Epithelial cell of proximal tubule (primary cell): Measurements from ENCODE around the gene IL9. TPM values are rescaled to one million over a fixed set of nuclear protein-coding genes. Genes with fewer than 3 reads are reported as not detected.

Source experiments
- DNase-seq: peaks from one replicate; pipeline ENCODE4 v3.0.0-alpha.2; 2011; ENCODE audit warnings: low read depth
- H3K4me3 ChIP-seq: 2 replicates; pipeline ENCODE4 v1.5.1; 2011; ENCODE audit warnings: low read depth, mild to moderate bottlenecking, low read length
- total RNA-seq: library from RNA; depleted of rRNA; stranded (reverse); fragments of >200 nt; gene quantifications from 2 replicates; pipeline ENCODE4 v1.2.3, GENCODE V29; 2015
- TF ChIP-seq, protein P1 (sequence below): conservative IDR thresholded peaks from 2 replicates; pipeline ENCODE4 v1.5.1; 2012; ENCODE audit warnings: low read depth, mild to moderate bottlenecking, low read length

IL9 gene
- not detected in 2 replicates for total RNA-seq

DNA sequence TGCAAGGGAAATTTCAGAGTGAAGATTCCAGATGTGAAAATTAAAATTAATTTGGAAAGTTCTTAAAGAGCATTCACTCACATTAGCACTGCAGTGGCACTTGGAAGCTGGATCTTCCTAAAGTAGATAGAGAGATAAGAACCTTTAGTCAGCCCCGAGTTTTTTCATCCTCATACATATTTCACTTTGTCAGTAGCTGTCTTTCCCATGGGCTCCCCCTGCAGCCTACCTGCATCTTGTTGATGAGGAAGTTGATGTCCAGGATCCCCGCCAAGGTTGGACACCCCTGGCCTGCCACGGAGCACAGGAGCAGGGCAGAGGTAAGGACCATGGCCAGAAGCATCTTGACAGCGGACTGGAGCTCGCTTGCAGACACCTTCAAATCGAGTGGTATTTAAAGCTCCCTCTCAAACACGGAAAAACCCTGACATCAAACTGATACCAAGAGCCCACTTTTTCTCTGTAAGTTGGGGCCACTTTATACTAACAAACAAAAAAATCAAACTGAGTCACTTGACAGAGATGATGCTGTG lies at the start of gene IL9:
Gene IL9, minus strand, starts transcription at position 368 of the 533 bp plus-strand sequence. Its CDS starts 25 bp downstream, at position 343.
- DNase-seq: no peak
- TF ChIP-seq, protein P1, sequence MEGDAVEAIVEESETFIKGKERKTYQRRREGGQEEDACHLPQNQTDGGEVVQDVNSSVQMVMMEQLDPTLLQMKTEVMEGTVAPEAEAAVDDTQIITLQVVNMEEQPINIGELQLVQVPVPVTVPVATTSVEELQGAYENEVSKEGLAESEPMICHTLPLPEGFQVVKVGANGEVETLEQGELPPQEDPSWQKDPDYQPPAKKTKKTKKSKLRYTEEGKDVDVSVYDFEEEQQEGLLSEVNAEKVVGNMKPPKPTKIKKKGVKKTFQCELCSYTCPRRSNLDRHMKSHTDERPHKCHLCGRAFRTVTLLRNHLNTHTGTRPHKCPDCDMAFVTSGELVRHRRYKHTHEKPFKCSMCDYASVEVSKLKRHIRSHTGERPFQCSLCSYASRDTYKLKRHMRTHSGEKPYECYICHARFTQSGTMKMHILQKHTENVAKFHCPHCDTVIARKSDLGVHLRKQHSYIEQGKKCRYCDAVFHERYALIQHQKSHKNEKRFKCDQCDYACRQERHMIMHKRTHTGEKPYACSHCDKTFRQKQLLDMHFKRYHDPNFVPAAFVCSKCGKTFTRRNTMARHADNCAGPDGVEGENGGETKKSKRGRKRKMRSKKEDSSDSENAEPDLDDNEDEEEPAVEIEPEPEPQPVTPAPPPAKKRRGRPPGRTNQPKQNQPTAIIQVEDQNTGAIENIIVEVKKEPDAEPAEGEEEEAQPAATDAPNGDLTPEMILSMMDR: peak; percentile 11
- H3K4me3 ChIP-seq: no peak within 1 kb of the TSS

DNA sequence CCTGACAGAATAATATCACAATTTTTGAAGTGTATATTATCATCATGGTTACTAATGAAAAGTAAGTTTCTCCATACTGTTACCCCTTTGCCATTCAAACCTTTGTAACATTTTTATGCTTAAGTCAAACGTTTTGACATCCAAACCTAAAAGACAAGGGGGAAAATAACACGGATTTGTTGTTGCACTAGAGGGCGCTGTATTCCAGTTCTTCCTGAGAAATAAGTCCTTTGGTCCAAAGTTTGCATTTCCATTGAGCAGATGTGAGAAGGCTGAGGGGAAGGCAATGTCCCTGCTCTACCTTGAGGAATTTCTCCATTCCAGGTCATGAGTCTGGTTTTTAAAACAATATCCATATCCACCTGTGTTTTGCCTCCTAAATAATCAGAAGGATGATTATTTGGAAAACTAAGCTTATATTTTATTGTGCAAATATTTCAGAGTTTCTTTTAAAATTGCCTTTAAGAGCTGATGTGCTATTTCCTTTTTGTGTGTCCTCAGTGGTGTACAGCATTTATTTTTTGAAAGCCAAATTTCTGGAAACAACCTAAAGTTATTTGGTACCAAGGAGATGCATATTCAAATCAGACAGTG lies 49.4 kb upstream of the IL9 start:
- TF ChIP-seq, protein P1: peak; percentile 83
- H3K4me3 ChIP-seq: no peak overlapping the region
- DNase-seq: peak; percentile 46

DNA sequence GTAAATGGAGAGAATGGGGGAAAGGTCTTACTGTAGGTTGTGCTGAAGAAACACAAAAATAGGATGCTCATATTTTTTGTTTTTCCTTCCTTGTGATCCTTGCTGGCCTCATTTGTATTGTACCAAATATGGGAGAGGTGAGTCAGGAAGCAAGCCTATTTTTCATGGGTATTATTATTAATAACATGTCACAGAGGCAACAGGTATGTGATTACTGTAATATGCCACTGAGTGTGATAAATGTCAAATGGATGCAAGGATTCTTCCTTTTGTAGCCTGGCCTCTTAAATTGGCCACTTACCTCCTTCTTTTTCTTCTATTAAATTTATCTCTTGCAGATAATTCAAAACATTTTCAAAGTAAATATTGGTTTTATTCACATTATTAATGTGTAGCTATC lies 48.9 kb upstream of the IL9 start:
- H3K4me3 ChIP-seq: no peak overlapping the region
- TF ChIP-seq, protein P1: no peak
- no peak for DNase-seq

DNA sequence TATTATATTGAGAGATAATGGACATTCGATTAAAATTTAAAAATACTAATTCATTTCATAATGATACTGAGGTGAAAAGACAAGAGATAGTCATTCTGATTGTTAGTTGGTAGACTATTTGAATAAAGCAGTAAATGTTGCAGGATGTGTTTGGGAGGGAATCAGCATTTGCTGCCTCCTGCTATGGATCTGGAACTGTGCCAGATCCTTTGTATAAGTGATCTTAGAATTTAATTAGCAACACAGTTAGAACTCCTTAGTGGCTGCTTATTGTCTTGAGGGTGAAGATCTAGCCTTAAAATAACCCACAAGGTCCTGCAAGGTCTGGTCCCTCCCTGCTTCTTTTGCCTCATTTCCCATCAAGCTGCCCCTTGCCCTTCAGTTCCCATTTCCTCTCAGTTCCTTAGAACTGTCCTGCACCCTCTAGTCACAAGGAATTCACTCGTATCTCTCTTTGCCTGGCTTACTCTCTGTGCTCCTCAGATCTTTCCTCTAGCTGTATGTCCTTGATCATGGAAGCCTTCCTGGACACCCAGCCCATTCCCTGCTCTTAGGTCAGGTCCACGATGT lies 46.6 kb upstream of the IL9 start:
- TF ChIP-seq, protein P1: no peak
- no peak overlapping the region for H3K4me3 ChIP-seq
- DNase-seq: no peak

DNA sequence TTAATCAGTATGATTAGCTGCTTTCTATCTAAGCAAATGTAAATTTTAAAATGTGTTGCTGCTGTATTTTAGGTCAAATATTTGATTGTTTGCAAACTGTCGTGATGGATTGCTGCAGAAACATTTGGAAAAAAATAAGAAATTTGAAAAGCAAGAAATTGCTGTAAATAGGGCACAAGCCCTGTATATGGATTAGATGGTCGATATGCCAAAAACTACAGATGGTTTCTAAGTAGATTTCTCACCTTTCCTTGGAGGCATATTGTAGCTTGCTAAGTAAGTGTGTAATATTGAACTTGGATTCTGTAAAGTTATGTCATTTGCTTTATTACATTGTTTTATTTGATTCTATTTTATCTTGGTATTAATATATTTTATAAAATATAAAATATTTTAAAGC lies 46.1 kb upstream of the IL9 start:
- H3K4me3 ChIP-seq: no peak overlapping the region
- no peak for DNase-seq
- TF ChIP-seq, protein P1: no peak

DNA sequence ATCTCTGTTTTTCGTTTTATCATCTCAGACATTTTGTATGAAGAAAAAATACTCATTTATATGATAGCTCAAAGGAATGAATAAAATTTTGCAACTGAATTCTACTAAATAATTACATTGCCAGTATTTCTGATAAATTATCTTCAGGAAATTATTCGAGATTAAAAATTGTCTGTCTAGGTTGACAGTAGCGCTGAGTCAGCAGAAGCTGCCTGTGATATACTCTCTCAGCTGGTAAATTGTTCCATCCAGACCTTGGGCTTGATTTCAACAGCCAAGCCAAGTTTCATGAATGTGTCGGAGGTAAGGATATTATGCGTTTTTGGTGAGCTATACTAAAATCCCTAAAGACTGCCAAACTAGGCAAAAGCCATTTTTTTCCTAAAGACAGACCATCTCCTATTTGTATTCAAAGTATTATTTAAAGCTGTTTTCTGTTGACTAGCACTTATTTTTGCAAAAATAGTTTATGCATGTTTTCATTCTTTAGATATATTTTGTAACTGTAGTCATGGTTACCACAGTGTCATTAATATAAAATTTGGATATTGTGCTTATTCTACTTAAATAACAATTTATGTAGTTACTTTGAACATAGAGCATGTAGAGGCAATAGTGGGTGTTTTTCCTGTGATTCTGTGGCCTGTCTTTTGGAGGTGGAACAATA lies 41.7 kb upstream of the IL9 start:
- DNase-seq: no peak
- H3K4me3 ChIP-seq: no peak overlapping the region
- TF ChIP-seq, protein P1: no peak
